HCT116 (cell line): ENCODE measurements around the gene FBXL16. TPM values are rescaled to one million over a fixed set of nuclear protein-coding genes. Genes with fewer than 3 reads are reported as not detected.
A peak's percentile ranks its signal among the peaks of the same experiment; 100 is the strongest.

ENCODE experiments used
- ATAC-seq: fragments of 200-7000 bp; cut with Tn5 transposase; 2 replicates; pipeline ENCODE4 v1.9.1; 2020; ENCODE audit warnings: mild to moderate bottlenecking, moderate library complexity
- BruUV-seq: library from RNA; stranded (reverse); fragments of 400-500 nt; replicated peaks from 2 replicates; lab custom pipeline; 2021; lab: Mats Ljungman, UMichigan
- CTCF ChIA-PET: fragments of 300-600 bp; sonication (Branson Sonifier 250); formaldehyde crosslinking; loops from one replicate; lab custom pipeline; 2021; ENCODE audit warnings: antibody characterized with exemption; lab: Charles Lee
- POLR2A ChIA-PET: fragments of 300-600, 350-600 bp; sonication (Branson Sonifier 250); formaldehyde crosslinking; loops from one replicate; lab custom pipeline; 2021; ENCODE audit warnings: antibody characterized with exemption; lab: Charles Lee
- RAD21 ChIA-PET, 2 experiments: fragments of 300-600 bp; sonication (Branson Sonifier 250); formaldehyde crosslinking; loops; one replicate each; lab custom pipeline; 2023; ENCODE audit warnings: low total read pairs in 2 of 2; ENCODE audit not compliant: uncharacterized antibody in 2 of 2, unreplicated experiment in 2 of 2, low non-redundant PET in 1 of 2; lab: Charles Lee
- DNase-seq: peaks from one replicate; pipeline ENCODE4 v3.0.0-alpha.2; 2010; ENCODE audit warnings: low read depth, low spot score
- H2AFZ ChIP-seq: fragments of 200-600 bp; shearing (Covaris generic), sonication (generic); 2 replicates; pipeline ENCODE4 v1.6.1; 2017; ENCODE audit warnings: low read depth, mixed run types, mixed read lengths, antibody characterized with exemption, low read length; ENCODE audit not compliant: poor library complexity, severe bottlenecking
- H3K27ac ChIP-seq: 2 replicates; pipeline ENCODE4 v1.5.1; 2012; ENCODE audit warnings: low read depth, low read length
- H3K27me3 ChIP-seq: fragments of 200-600 bp; sonication (generic); 2 replicates; pipeline ENCODE4 v1.6.1; 2016; ENCODE audit warnings: mixed run types, low read length, mixed read lengths; ENCODE audit not compliant: insufficient read depth
- H3K36me3 ChIP-seq, 2 experiments: fragments of 200-500 bp in 1 of 2; fragments of 200-600 bp in 1 of 2; sonication (Bioruptor generic) in 1 of 2; sonication (generic) in 1 of 2; 2 replicates each; pipeline versions ENCODE4 v1.5.1 to v1.6.1; 2014 to 2016; ENCODE audit warnings: low read length in 2 of 2, inconsistent platforms in 1 of 2, mixed read lengths in 1 of 2, mixed run types in 1 of 2; ENCODE audit not compliant: insufficient read depth in 2 of 2, control insufficient read depth in 1 of 2
- H3K4me1 ChIP-seq, 2 experiments: fragments of 200-600 bp in 1 of 2; sonication (generic) in 1 of 2; 2 replicates each; pipeline versions ENCODE4 v1.5.1 to v1.6.1; 2012 to 2017; ENCODE audit warnings: low read length in 2 of 2, inconsistent platforms in 1 of 2, mild to moderate bottlenecking in 1 of 2, mixed read lengths in 1 of 2, mixed run types in 1 of 2, moderate library complexity in 1 of 2; ENCODE audit not compliant: insufficient read depth in 2 of 2, control insufficient read depth in 1 of 2
- H3K4me2 ChIP-seq: fragments of 200-600 bp; sonication (generic); 2 replicates; pipeline ENCODE4 v1.6.1; 2017; ENCODE audit warnings: mixed run types, low read length, mixed read lengths
- H3K4me3 ChIP-seq, 2 experiments: fragments of 200-600 bp in 1 of 2; sonication (generic) in 1 of 2; replicated peaks in 1 of 2; 2 replicates each; pipeline ENCODE4 v1.5.1; 2011 to 2016; ENCODE audit warnings: low read length in 2 of 2, control low read depth in 1 of 2, low read depth in 1 of 2, mild to moderate bottlenecking in 1 of 2, mixed read lengths in 1 of 2, mixed run types in 1 of 2
- H3K79me2 ChIP-seq: fragments of 200-600 bp; sonication (generic); 2 replicates; pipeline ENCODE4 v1.6.1; 2017; ENCODE audit warnings: mild to moderate bottlenecking, mixed run types, low read length, moderate library complexity, mixed read lengths; ENCODE audit not compliant: insufficient read depth
- H3K9ac ChIP-seq: fragments of 200-600 bp; sonication (generic); 2 replicates; pipeline ENCODE4 v1.6.1; 2016; ENCODE audit warnings: low read length, mixed read lengths
- H3K9me2 ChIP-seq: fragments of 200-600 bp; sonication (generic), shearing (Covaris generic); 2 replicates; pipeline ENCODE4 v1.6.1; 2017; ENCODE audit warnings: mixed run types, mild to moderate bottlenecking, moderate library complexity; ENCODE audit not compliant: insufficient read depth
- H3K9me3 ChIP-seq, 2 experiments: fragments of 200-500 bp in 1 of 2; fragments of 200-600 bp in 1 of 2; sonication (Bioruptor generic) in 1 of 2; sonication (generic) in 1 of 2; 2 replicates each; pipeline ENCODE4 v1.6.1; 2014 to 2017; ENCODE audit warnings: low read length in 2 of 2, mixed read lengths in 2 of 2, inconsistent platforms in 1 of 2, low read depth in 1 of 2, mild to moderate bottlenecking in 1 of 2, mixed run types in 1 of 2, moderate library complexity in 1 of 2; ENCODE audit not compliant: control insufficient read depth in 1 of 2, insufficient read depth in 1 of 2
- H4K20me1 ChIP-seq: fragments of 200-600 bp; sonication (generic), shearing (Covaris generic); 2 replicates; pipeline ENCODE4 v1.6.1; 2017; ENCODE audit warnings: mixed run types, mild to moderate bottlenecking, moderate library complexity; ENCODE audit not compliant: insufficient read depth
- CEBPB ChIP-seq: IDR thresholded peaks from 2 replicates; pipeline ENCODE4 v1.6.1; 2012; ENCODE audit warnings: low read depth
- MAX ChIP-seq: IDR thresholded peaks from 2 replicates; pipeline ENCODE4 v1.6.1; 2012
- POLR2AphosphoS5 ChIP-seq: IDR thresholded peaks from 2 replicates; pipeline ENCODE4 v1.6.1; 2011; ENCODE audit warnings: mild to moderate bottlenecking, low read depth, low read length, moderate library complexity
- TCF7L2 ChIP-seq: IDR thresholded peaks from 2 replicates; pipeline ENCODE4 v1.7.0; 2011; ENCODE audit warnings: borderline replicate concordance, inconsistent platforms; ENCODE audit not compliant: insufficient read depth, insufficient read length; ENCODE audit errors: extremely low read depth
- ZFX ChIP-seq: fragments of 450-650 bp; IDR thresholded peaks from 2 replicates; pipeline ENCODE4 v1.6.1; 2017
- intact Hi-C: fragments of 100-400 bp; cut with micrococcal nuclease; formaldehyde crosslinking; loops from 2 replicates; pipeline ENCODE4 v1.10.0; 2022
- total RNA-seq: library from RNA; stranded (reverse); gene quantifications from one replicate; pipeline ENCODE4 v1.2.1, GENCODE V29; 2021; ENCODE audit not compliant: unreplicated experiment

The FBXL16 gene
- total RNA-seq, 1 experiment from 2014 or later, result 49.7 TPM

GRCh38 chr16:715477-716199, 10.0 kb upstream of the FBXL16 start (continued):
- TF ChIP-seq TCF7L2, result no peak
- TF ChIP-seq ZFX, result peak; percentile 81
- TF ChIP-seq MAX, result no peak
- TF ChIP-seq, all 23 proteins: peak for 3

DNA sequence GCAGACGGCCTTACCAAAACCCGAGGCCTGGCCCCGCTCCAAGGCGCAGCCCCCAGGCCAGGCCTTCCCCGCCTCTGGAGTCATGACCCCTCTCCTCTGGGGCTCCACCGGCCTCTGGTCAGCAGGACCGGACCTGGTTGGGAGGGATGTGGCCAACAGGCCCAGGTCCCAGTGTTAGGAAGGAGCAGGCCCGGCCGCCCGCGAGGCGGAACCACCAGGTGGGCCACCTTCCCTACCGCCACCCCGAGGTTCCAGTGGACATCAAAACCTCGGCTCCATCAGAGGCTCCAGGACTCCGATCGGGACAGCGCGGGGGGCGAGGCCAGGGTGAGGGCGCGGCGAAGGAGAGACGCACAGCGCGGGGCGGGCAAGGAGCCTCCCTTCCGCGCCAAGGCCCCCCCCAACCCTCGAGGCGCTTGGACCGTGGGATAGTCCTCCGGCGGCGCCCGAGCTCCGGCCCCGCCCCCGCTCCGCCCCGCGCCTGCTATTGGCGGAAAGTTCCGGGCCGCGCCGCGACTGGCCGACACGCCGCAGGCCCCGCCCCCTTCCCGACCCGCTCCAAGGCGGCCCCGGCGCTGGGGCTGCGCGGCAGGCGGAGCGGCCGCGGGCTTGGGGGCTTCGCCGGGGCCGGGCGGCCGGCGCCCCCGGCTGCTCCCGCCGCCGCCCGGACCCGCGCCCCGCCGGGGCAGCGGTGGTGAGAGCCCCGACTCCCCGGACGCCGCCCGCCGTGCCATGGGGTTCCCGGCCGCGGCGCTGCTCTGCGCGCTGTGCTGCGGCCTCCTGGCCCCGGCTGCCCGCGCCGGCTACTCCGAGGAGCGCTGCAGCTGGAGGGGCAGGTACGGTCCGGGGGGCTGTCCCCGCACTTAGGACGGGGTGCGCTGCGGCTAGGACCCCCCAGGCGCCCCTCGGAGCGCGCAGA, 9.2 kb upstream of the FBXL16 start, which contains the start of gene METRN:
Gene METRN, plus strand, starts transcription at position 561 of the 919 bp plus-strand sequence. Its CDS starts 172 bp downstream, at position 733.
- DNase-seq, result no peak
- H3K27ac ChIP-seq, result peak within 1 kb of the TSS; percentile 92
- POLR2A ChIA-PET, result interaction anchor here (1.6 to 2.3 kb wide), 2 partner anchors 11 to 13 kb away, joined by 9 to 20 read pairs; partner anchors contain the start of genes CCDC78 and HAGHL

More for the DNA sequence above, 9.2 kb upstream of the FBXL16 start, which contains the start of gene METRN:
- ATAC-seq, result peak; percentile 64
- peaks cover 37 to 75% of the 10 kb centered on the region in 2 experiments for H3K4me1 ChIP-seq
- H2AFZ ChIP-seq, result no peak within 1 kb of the TSS
- intact Hi-C loops, result loop anchor here (5.0 kb wide), 2 partner anchors 162 to 342 kb away; no protein-coding TSS in a partner anchor
- H3K36me3 ChIP-seq, result no peaks in the 10 kb centered on the region
- no peaks in the 10 kb centered on the region for H3K9me3 ChIP-seq
- no peaks in the 10 kb centered on the region for H3K9me2 ChIP-seq
- RAD21 ChIA-PET, result no interaction called here
- H3K79me2 ChIP-seq, result peaks cover 19% of the 10 kb centered on the region
- TF ChIP-seq CEBPB, result no peak
- 0 out of 2 replicates have a peak, but pooled peaks have one; percentile 30 for TF ChIP-seq POLR2AphosphoS5
- peak within 1 kb of the TSS; percentile 93 for H3K4me2 ChIP-seq
- peak within 1 kb of the TSS; percentile 85 for H3K9ac ChIP-seq
- no peaks in the 10 kb centered on the region for H3K27me3 ChIP-seq
- peak within 1 kb of the TSS; percentile 59 to 74 for H3K4me3 ChIP-seq
- CTCF ChIA-PET, result interaction anchor here (0.6 to 2.4 kb wide), 4 partner anchors 13 to 388 kb away, joined by 3 to 20 read pairs (median 4); no protein-coding TSS in a partner anchor
- BruUV-seq, result no TSS peak
- H4K20me1 ChIP-seq, result peaks cover 3% of the 10 kb centered on the region; the same call in 1 of the 2 replicates
